Tibial nerve (tissue), 4 donors: ENCODE data around the gene DRD4.

Experiments
- EP300 ChIP-seq, 2 donors: sonication (generic); formaldehyde crosslinking; IDR thresholded peaks; one replicate each; pipeline ENCODE4 v1.6.1; 2017; ENCODE audit warnings: antibody characterized with exemption in 2 of 2, mild to moderate bottlenecking in 1 of 2
- TF ChIP-seq, protein P1 (sequence below), 5 experiments: fragments of 200-600 bp in 3 of 5; fragments of 450-650 bp in 2 of 5; sonication (generic) in 3 of 5; IDR thresholded peaks; one replicate each; pipeline ENCODE4 v1.5.1; 2016 to 2019; ENCODE audit warnings: antibody characterized with exemption in 5 of 5, mild to moderate bottlenecking in 3 of 5, moderate library complexity in 2 of 5

DNA sequence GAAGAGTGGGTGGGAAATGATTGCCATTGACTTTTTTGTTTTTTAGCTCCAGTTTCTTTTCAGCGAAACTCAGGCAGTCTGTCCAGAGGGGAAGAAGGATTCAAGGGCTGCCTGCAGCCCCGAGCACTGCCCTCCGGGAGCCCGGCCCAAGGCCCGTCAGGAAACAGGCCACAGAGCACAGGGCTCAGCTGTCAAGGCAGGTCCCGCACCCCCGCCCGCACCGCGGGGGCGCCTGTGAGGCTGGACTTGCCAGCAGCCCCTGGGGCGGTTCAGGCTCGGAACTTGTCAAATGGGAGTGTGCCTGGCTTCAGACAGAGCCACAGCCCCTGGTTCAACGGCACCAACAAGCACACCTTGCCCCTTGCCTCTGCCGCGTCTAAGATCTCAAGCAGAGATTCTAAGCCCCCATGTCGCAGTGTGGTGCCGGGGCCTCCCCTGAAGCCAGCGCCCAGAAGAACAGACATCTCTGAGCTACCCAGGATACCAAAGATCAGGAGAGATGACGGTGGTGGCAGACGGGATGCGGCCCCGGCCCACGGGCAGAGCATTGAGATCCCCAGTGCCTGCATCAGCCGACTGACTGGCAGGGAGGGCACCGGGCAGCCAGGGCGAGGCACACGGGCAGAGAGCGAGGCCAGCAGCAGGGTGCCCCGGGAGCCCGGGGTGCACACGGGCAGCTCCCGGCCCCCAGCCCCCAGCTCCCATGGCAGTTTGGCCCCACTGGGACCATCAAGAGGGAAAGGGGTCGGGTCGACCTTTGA, 29.9 kb upstream of the DRD4 start:
- TF ChIP-seq, protein P1, sequence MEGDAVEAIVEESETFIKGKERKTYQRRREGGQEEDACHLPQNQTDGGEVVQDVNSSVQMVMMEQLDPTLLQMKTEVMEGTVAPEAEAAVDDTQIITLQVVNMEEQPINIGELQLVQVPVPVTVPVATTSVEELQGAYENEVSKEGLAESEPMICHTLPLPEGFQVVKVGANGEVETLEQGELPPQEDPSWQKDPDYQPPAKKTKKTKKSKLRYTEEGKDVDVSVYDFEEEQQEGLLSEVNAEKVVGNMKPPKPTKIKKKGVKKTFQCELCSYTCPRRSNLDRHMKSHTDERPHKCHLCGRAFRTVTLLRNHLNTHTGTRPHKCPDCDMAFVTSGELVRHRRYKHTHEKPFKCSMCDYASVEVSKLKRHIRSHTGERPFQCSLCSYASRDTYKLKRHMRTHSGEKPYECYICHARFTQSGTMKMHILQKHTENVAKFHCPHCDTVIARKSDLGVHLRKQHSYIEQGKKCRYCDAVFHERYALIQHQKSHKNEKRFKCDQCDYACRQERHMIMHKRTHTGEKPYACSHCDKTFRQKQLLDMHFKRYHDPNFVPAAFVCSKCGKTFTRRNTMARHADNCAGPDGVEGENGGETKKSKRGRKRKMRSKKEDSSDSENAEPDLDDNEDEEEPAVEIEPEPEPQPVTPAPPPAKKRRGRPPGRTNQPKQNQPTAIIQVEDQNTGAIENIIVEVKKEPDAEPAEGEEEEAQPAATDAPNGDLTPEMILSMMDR (IDR thresholded peaks at IDR 0.05): no peak
- TF ChIP-seq EP300 (IDR thresholded peaks at IDR 0.05): no peak
